Astrocyte (in vitro differentiated cells and primary cell): Measurements from ENCODE around the gene FNDC7. TPM values are rescaled to one million over a fixed set of nuclear protein-coding genes. Genes with fewer than 3 reads are reported as not detected.

Experiments
- DNase-seq: peaks from one replicate; pipeline ENCODE4 v3.0.0-alpha.2; 2010; ENCODE audit warnings: low read depth
- FAIRE-seq: peaks from 2 replicates; lab custom pipeline; 2011; peaks lifted over from hg19 to GRCh38; lab: Jason Lieb, UNC
- H2AFZ ChIP-seq: 2 replicates; pipeline ENCODE4 v1.6.0; 2012; ENCODE audit warnings: low read depth, low read length, inconsistent platforms
- H3K27ac ChIP-seq: 2 replicates; pipeline ENCODE4 v1.5.1; 2011; ENCODE audit warnings: low read depth, low read length, inconsistent platforms
- H3K27me3 ChIP-seq: 2 replicates; pipeline ENCODE4 v1.6.0; 2011; ENCODE audit warnings: low read length, inconsistent platforms; ENCODE audit not compliant: insufficient read depth
- H3K36me3 ChIP-seq: 2 replicates; pipeline ENCODE4 v1.5.1; 2011; ENCODE audit warnings: low read length, inconsistent platforms; ENCODE audit not compliant: insufficient read depth
- H3K4me1 ChIP-seq: 2 replicates; pipeline ENCODE4 v1.5.1; 2011; ENCODE audit warnings: low read length, inconsistent platforms; ENCODE audit not compliant: insufficient read depth
- H3K4me2 ChIP-seq: 2 replicates; pipeline ENCODE4 v1.6.0; 2012; ENCODE audit warnings: low read length, inconsistent platforms
- H3K4me3 ChIP-seq: 2 replicates; pipeline ENCODE4 v1.5.1; 2011; ENCODE audit warnings: low read depth, mild to moderate bottlenecking, low read length, inconsistent platforms; ENCODE audit not compliant: insufficient read depth
- H3K79me2 ChIP-seq: 2 replicates; pipeline ENCODE4 v1.6.0; 2012; ENCODE audit warnings: mild to moderate bottlenecking, low read length, inconsistent platforms; ENCODE audit not compliant: insufficient read depth
- H3K9ac ChIP-seq: 2 replicates; pipeline ENCODE4 v1.6.0; 2012; ENCODE audit warnings: mild to moderate bottlenecking, low read length, inconsistent platforms
- H3K9me3 ChIP-seq: 2 replicates; pipeline ENCODE4 v1.5.1; 2012; ENCODE audit warnings: low read depth, mild to moderate bottlenecking, low read length, inconsistent platforms; ENCODE audit not compliant: insufficient read depth
- H4K20me1 ChIP-seq: 2 replicates; pipeline ENCODE4 v1.6.0; 2012; ENCODE audit warnings: low read length, inconsistent platforms; ENCODE audit not compliant: insufficient read depth
- H3K27ac Mint-ChIP-seq: one replicate; pipeline ENCODE4 v1.8.0; 2021; ENCODE audit warnings: mild to moderate bottlenecking, mixed read lengths; ENCODE audit not compliant: unreplicated experiment
- H3K27me3 Mint-ChIP-seq: one replicate; pipeline ENCODE4 v1.8.0; 2021; ENCODE audit warnings: low read depth, mixed read lengths; ENCODE audit not compliant: unreplicated experiment
- H3K36me3 Mint-ChIP-seq: one replicate; pipeline ENCODE4 v1.8.0; 2021; ENCODE audit warnings: low read depth, mixed read lengths; ENCODE audit not compliant: unreplicated experiment
- H3K4me1 Mint-ChIP-seq: one replicate; pipeline ENCODE4 v1.8.0; 2021; ENCODE audit warnings: low read depth, mixed read lengths; ENCODE audit not compliant: unreplicated experiment
- H3K4me3 Mint-ChIP-seq: one replicate; pipeline ENCODE4 v1.8.0; 2021; ENCODE audit warnings: mild to moderate bottlenecking, moderate library complexity, mixed read lengths; ENCODE audit not compliant: unreplicated experiment
- H3K9me3 Mint-ChIP-seq: one replicate; pipeline ENCODE4 v1.8.0; 2021; ENCODE audit warnings: mild to moderate bottlenecking, mixed read lengths; ENCODE audit not compliant: unreplicated experiment
- CTCF ChIP-seq: IDR thresholded peaks from 2 replicates; pipeline ENCODE4 v1.5.1; 2011; ENCODE audit warnings: low read depth, mild to moderate bottlenecking, inconsistent platforms, low read length, moderate library complexity; ENCODE audit not compliant: insufficient read depth
- EZH2 ChIP-seq: IDR thresholded peaks from 2 replicates; pipeline ENCODE4 v1.6.1; 2012; ENCODE audit warnings: mild to moderate bottlenecking, low read length, inconsistent platforms; ENCODE audit not compliant: insufficient read depth
- total RNA-seq: library from RNA; stranded (reverse); gene quantifications from 2 replicates; pipeline ENCODE4 v1.2.1, GENCODE V29; 2021

FNDC7 gene
- total RNA-seq, 1 donor from 2014 or later = 0.20 TPM

GRCh38 chr1:108722292-108722691, 9.6 kb downstream of the FNDC7 start:
- Histone ChIP-seq H3K9me3 (no peaks in the 10 kb centered on the region), H3K4me1 (peaks cover 23% of the 10 kb centered on the region), H3K9ac (no peak overlapping the region), H3K4me2 (no peak overlapping the region), H3K27ac (no peak overlapping the region), H3K79me2 (no peaks in the 10 kb centered on the region), H3K36me3 (no peaks in the 10 kb centered on the region), H3K27me3 (no peaks in the 10 kb centered on the region), H2AFZ (no peak overlapping the region), H4K20me1 (no peaks in the 10 kb centered on the region), H3K4me3 (no peak overlapping the region)
- no peak for TF ChIP-seq EZH2
- no peak for TF ChIP-seq CTCF
- Mint-ChIP-seq H3K4me3 (peak overlapping the region; percentile 2), H3K27me3 (no peaks in the 10 kb centered on the region), H3K4me1 (peaks cover 23% of the 10 kb centered on the region), H3K9me3 (no peaks in the 10 kb centered on the region), H3K36me3 (no peaks in the 10 kb centered on the region), H3K27ac (no peak overlapping the region)
- FAIRE-seq (no peak), DNase-seq (no peak)

GRCh38 chr1:108725906-108726305, 13.2 kb downstream of the FNDC7 start:
- DNase-seq (no peak), FAIRE-seq (no peak)
- H3K9me3 Mint-ChIP-seq = no peaks in the 10 kb centered on the region
- Histone ChIP-seq H4K20me1 (no peaks in the 10 kb centered on the region), H3K27ac (no peak overlapping the region), H3K27me3 (no peaks in the 10 kb centered on the region), H3K4me2 (no peak overlapping the region), H3K79me2 (no peaks in the 10 kb centered on the region), H3K4me3 (no peak overlapping the region), H3K9me3 (no peaks in the 10 kb centered on the region), H3K9ac (no peak overlapping the region), H3K36me3 (no peaks in the 10 kb centered on the region), H3K4me1 (peaks cover 1% of the 10 kb centered on the region), H2AFZ (no peak overlapping the region)
- no peak for TF ChIP-seq EZH2
- TF ChIP-seq CTCF = no peak
- no peaks in the 10 kb centered on the region for H3K36me3 Mint-ChIP-seq
- no peak overlapping the region for H3K4me3 Mint-ChIP-seq
- H3K27ac Mint-ChIP-seq = no peak overlapping the region
- no peaks in the 10 kb centered on the region for H3K27me3 Mint-ChIP-seq
- H3K4me1 Mint-ChIP-seq = peaks cover 5% of the 10 kb centered on the region

- H3K9me3 ChIP-seq = no peaks in the 10 kb centered on the region
- no peaks in the 10 kb centered on the region for H3K4me1 Mint-ChIP-seq
- no peaks in the 10 kb centered on the region for H3K36me3 ChIP-seq
- H3K4me2 ChIP-seq = no peak overlapping the region
- no peaks in the 10 kb centered on the region for H3K79me2 ChIP-seq
- H3K27me3 Mint-ChIP-seq = no peaks in the 10 kb centered on the region
- no peaks in the 10 kb centered on the region for H3K4me1 ChIP-seq
- TF ChIP-seq CTCF = no peak
- TF ChIP-seq EZH2 = no peak
- no peak overlapping the region for H3K27ac Mint-ChIP-seq
- H2AFZ ChIP-seq = no peak overlapping the region
- no peak overlapping the region for H3K27ac ChIP-seq
- no peaks in the 10 kb centered on the region for H3K9me3 Mint-ChIP-seq
- no peak for FAIRE-seq
- no peak for DNase-seq
- no peak overlapping the region for H3K9ac ChIP-seq
- no peaks in the 10 kb centered on the region for H3K27me3 ChIP-seq
- H3K4me3 ChIP-seq = no peak overlapping the region
- H4K20me1 ChIP-seq = no peaks in the 10 kb centered on the region
- H3K4me3 Mint-ChIP-seq = no peak overlapping the region
- no peaks in the 10 kb centered on the region for H3K36me3 Mint-ChIP-seq
Observed at GRCh38 chr1:108728327-108728923, 15.7 kb downstream of the FNDC7 start.
